WTC11 (cell line): ENCODE results near the gene UFM1.

Experiments used
- ATF6 ChIP-seq: sonication (generic); formaldehyde crosslinking; IDR thresholded peaks from 2 replicates; pipeline ENCODE4 v1.8.1; 2023; ENCODE audit warnings: mild to moderate bottlenecking, missing genetic modification reagents
- CBFB ChIP-seq: sonication (generic); formaldehyde crosslinking; IDR thresholded peaks from 2 replicates; pipeline ENCODE4 v1.8.1; 2022; ENCODE audit warnings: mild to moderate bottlenecking, low read depth, missing genetic modification reagents
- CTCF ChIP-seq: fragments of 200-600 bp; IDR thresholded peaks from 2 replicates; pipeline ENCODE4 v1.8.0; 2022; ENCODE audit warnings: antibody characterized with exemption
- FOXK1 ChIP-seq: sonication (generic); formaldehyde crosslinking; IDR thresholded peaks from 2 replicates; pipeline ENCODE4 v1.8.0; 2022; ENCODE audit warnings: mild to moderate bottlenecking, moderate library complexity, missing genetic modification reagents
- FOXP1 ChIP-seq: sonication (generic); formaldehyde crosslinking; IDR thresholded peaks from 2 replicates; pipeline ENCODE4 v1.8.0; 2022; ENCODE audit warnings: missing genetic modification reagents, mild to moderate bottlenecking, moderate library complexity, borderline replicate concordance
- JUN ChIP-seq: sonication (generic); formaldehyde crosslinking; IDR thresholded peaks from 2 replicates; pipeline ENCODE4 v1.8.0; 2023; ENCODE audit warnings: mild to moderate bottlenecking, missing genetic modification reagents
- KAT7 ChIP-seq: sonication (generic); formaldehyde crosslinking; IDR thresholded peaks from 2 replicates; pipeline ENCODE4 v1.8.1; 2023; ENCODE audit warnings: missing genetic modification reagents, mild to moderate bottlenecking, borderline replicate concordance
- NFYB ChIP-seq: sonication (generic); formaldehyde crosslinking; conservative IDR thresholded peaks from 2 replicates; pipeline ENCODE4 v1.8.0; 2022; ENCODE audit warnings: low read depth, missing genetic modification reagents
- NR2C2 ChIP-seq: sonication (generic); formaldehyde crosslinking; IDR thresholded peaks from 2 replicates; pipeline ENCODE4 v1.8.0; 2022; ENCODE audit warnings: mild to moderate bottlenecking, missing genetic modification reagents
- RORB ChIP-seq: fragments of 250-450 bp; sonication (Bioruptor Pico); IDR thresholded peaks from 2 replicates; pipeline ENCODE4 v1.9.0; 2021; ENCODE audit warnings: mild to moderate bottlenecking
- SMAD4 ChIP-seq: sonication (generic); formaldehyde crosslinking; IDR thresholded peaks from 2 replicates; pipeline ENCODE4 v1.8.0; 2022; ENCODE audit warnings: mild to moderate bottlenecking, missing genetic modification reagents
- SP1 ChIP-seq: sonication (generic); formaldehyde crosslinking; conservative IDR thresholded peaks from 2 replicates; pipeline ENCODE4 v1.8.1; 2022; ENCODE audit warnings: missing genetic modification reagents
- ZNF263 ChIP-seq: sonication (generic); formaldehyde crosslinking; IDR thresholded peaks from 2 replicates; pipeline ENCODE4 v1.8.1; 2022; ENCODE audit warnings: low read depth, mild to moderate bottlenecking, moderate library complexity, missing genetic modification reagents
- ZNF281 ChIP-seq: sonication (generic); formaldehyde crosslinking; IDR thresholded peaks from 2 replicates; pipeline ENCODE4 v1.8.0; 2023; ENCODE audit warnings: mild to moderate bottlenecking, missing genetic modification reagents

GRCh38 chr13:38372820-38373383 is 23.3 kb downstream of the UFM1 start:
- TF ChIP-seq NR2C2 (CRISPR knock-in tag) (no peak), SMAD4 (CRISPR knock-in tag) (no peak), CTCF (no peak), CBFB (CRISPR knock-in tag) (no peak), ATF6 (CRISPR knock-in tag) (no peak), KAT7 (CRISPR knock-in tag) (no peak), FOXP1 (CRISPR knock-in tag) (no peak), ZNF281 (no peak), JUN (CRISPR knock-in tag) (no peak), FOXK1 (CRISPR knock-in tag) (no peak), SP1 (CRISPR knock-in tag) (no peak), ZNF263 (CRISPR knock-in tag) (no peak), RORB (CRISPR knock-in tag) (no peak), NFYB (no peak)
